Measurements from ENCODE around the gene ADPRHL1.
"Not testable (repeated sequence)": the region's sequence is repeated elsewhere in the genome, so short reads cannot be mapped to it uniquely, and the experiment has no call there.

GRCh38 chr13:113368353-113368752 is 84.9 kb downstream of the ADPRHL1 start:
- not testable (repeated sequence) for TF ChIP-seq CTCF (IDR thresholded peaks at IDR 0.05); ZFX (IDR thresholded peaks at IDR 0.05; ENCODE audit: borderline replicate concordance)

Data from 22Rv1 (cell line).